GM18498 (cell line): ENCODE data around the gene SGTB.

Source experiments
- ATAC-seq: cut with Tn5 transposase; IDR thresholded peaks from one replicate; pipeline ENCODE4 v1.9.1; 2021; ENCODE audit warnings: mild to moderate bottlenecking, moderate library complexity; ENCODE audit not compliant: unreplicated experiment

SGTB gene

GRCh38 chr5:65721720-65722574 is at the start of gene SGTB, which contains the start of gene NLN:
Gene SGTB, minus strand, starts transcription at chr5:65722109. Its CDS starts 1,302 bp downstream, at chr5:65720807.
Gene NLN, plus strand, starts transcription at chr5:65722205. Its CDS starts 169 bp downstream, at chr5:65722374.
- ATAC-seq, result peak; percentile 96

GRCh38 chr5:65771266-65771665 is 49.4 kb upstream of the SGTB start:
- no peak for ATAC-seq

DNA sequence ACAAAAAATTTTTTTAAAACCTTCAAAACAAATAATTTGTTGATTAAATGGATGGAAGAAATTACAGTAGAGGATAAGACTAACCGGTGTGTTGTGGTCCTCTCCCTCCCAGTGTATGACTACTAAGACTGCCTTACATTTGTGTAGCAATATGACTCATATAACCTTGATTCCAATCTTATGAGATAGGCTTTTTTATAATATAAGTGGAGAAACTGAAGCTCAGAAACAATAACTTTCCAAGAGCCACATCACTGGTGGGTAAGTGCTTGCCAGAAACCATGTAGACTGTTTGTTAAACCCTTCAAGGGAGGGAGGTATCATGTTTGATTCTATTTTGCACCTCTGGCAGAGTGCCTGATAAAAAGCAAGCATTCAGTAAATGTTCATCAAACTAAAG is 47.6 kb upstream of the SGTB start:
- ATAC-seq, result no peak

- no peak for ATAC-seq
Measured at GRCh38 chr5:65768723-65769346, 46.9 kb upstream of the SGTB start.

- no peak for ATAC-seq
Measured at GRCh38 chr5:65767565-65767964, 45.7 kb upstream of the SGTB start.

DNA sequence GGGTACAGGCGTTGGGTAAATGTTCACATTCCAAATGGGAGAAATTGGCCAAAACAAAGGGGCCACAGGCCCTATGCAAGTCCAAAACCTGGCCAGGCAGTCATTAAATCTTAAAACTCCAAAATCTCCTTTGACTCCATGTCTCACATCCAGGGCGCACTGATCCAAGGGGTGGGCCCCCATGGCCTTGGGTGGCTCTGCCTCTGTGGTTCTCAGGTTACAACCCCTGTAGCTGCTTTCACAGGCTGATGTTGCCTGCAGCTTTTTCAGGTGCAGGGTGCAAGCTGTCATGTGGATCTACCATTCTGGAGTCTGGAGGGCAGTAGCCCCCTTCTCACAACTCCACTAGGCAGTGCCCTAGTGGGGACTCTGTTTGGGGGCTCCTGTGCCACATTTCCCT is 44.9 kb upstream of the SGTB start:
- no peak for ATAC-seq

DNA sequence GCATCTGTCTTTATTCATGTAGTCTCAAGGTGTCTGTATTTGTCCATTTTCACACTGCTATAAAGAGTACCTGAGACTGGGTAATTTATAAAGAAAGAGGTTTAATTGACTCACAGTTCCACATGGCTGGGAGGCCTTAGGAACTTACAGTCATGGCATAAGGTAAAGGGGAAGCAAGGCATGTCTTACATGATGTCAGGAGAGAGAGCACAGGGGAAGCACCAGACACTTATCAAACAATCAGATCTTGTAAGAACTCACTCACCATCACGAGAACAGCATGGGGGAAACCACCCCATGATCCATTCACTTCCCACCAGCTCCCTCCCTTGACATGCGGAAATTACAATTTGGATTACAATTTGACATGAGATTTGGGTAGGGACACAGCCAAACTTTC is 44.3 kb upstream of the SGTB start:
- no peak for ATAC-seq

GRCh38 chr5:65765582-65765981 is 43.7 kb upstream of the SGTB start:
- ATAC-seq, result no peak

DNA sequence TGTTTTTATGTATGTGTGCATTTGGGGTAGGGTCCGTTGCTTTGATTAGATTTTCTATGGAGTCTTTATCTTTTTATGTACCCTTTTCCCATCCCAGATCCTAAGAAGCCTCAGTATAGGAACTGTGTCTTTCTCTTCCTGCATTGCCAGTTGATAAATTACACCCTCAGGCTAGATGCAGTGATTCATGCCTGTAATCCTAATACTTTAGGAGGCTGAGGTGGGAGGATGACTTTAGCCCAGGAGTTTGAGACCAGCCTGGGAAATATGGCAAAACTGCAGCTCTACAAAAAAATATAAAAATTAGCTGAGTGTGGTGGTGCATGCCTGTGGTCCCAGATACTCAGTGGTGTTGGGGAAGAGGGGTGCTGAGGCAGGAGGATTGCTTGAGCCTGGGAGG is 40.3 kb upstream of the SGTB start:
- no peak for ATAC-seq

- peak; percentile 64 for ATAC-seq
Measured at GRCh38 chr5:65760504-65761275, 38.8 kb upstream of the SGTB start.

- ATAC-seq, result no peak
Measured at GRCh38 chr5:65758546-65759144, 36.7 kb upstream of the SGTB start.

- no peak for ATAC-seq
Measured at GRCh38 chr5:65753189-65753588, 31.3 kb upstream of the SGTB start.

DNA sequence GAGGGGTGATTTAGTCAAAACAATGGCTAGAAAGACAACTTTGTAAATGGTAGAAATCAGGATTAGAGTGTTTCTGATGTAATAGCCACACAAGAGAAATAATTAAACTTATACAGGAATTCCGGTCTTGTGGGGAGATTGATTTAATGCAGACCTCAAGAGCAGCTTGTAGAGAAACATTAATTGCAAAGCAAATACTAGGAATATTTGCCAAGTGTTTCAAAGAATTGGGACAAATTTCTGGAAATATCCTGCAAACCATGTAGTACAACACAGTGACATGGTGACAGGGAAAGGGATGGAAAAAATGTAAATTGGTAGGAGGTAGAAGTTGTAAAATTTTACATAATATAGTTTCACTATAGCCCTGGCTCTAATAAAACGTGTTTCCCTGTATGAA is 29.0 kb upstream of the SGTB start:
- ATAC-seq, result no peak

GRCh38 chr5:65749956-65750355 is 28.0 kb upstream of the SGTB start:
- no peak for ATAC-seq

GRCh38 chr5:65749221-65749844 is 27.4 kb upstream of the SGTB start:
- no peak for ATAC-seq

GRCh38 chr5:65742565-65743231 is 20.8 kb upstream of the SGTB start:
- peak; percentile 81 for ATAC-seq

- ATAC-seq, result no peak
Measured at GRCh38 chr5:65739162-65739561, 17.3 kb upstream of the SGTB start.

DNA sequence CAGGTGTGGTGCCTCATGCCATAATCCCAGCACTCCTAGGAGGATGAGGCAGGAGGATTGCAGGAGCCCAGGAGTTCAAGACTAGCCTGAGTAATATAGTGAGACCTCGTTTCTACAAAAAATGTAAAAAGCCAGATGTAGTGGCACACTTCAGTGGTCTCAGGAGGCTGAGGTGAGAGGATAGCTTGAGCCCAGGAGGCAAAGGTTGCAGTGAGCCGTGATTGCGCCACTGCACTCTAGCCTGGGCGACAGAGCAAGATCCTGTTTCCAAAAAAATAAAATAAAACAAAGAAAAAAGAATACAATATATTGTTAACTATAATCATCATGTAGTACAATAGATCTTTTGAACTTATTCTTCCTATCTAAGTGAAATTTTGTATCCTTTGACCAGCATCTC is 16.4 kb upstream of the SGTB start:
- ATAC-seq, result no peak

- ATAC-seq, result no peak
Measured at GRCh38 chr5:65737842-65738241, 15.9 kb upstream of the SGTB start.

DNA sequence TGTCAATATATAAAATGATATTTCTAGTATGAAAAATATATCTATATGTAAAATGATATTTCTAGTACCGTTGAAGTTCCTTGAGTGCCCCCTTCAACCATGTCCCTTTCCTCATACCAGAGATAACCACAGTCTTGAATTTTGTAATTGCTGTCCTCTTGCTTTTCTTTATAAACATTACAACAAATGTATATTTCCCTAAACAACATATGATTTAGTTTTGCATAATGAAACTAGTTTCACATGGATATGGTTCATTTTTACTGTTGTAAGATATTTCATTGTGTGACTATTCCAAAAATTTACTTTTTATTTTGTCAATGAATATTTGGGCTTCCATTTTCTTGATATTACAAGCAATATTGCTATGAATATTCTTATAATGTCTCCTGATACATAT is 14.1 kb upstream of the SGTB start:
- no peak for ATAC-seq
